Astrocyte of the hippocampus (primary cell): ENCODE results near the gene PLA2G5.
"Not testable (repeated sequence)": the region's sequence is repeated elsewhere in the genome, so short reads cannot be mapped to it uniquely, and the experiment has no call there.

Source experiments
- DNase-seq: peaks from one replicate; pipeline ENCODE4 v3.0.0; 2011; ENCODE audit warnings: low read depth, low spot score

The PLA2G5 gene

GRCh38 chr1:20117236-20117635 is 47.2 kb downstream of the PLA2G5 start:
- DNase-seq, result no peak

GRCh38 chr1:20119347-20119746 is 49.4 kb downstream of the PLA2G5 start, which contains the start of gene PLA2G2D:
PLA2G2D (minus strand) TSS chr1:20119536; CDS start chr1:20119498, 38 bp downstream.
- no peak for DNase-seq

- DNase-seq, result no peak
Measured at GRCh38 chr1:20120796-20121195, 50.8 kb downstream of the PLA2G5 start.

GRCh38 chr1:20123722-20124455 is 53.9 kb downstream of the PLA2G5 start:
- peak; percentile 33 for DNase-seq

GRCh38 chr1:20124456-20125057 is 54.6 kb downstream of the PLA2G5 start:
- DNase-seq, result peak; percentile 83

GRCh38 chr1:20125100-20125499 is 55.1 kb downstream of the PLA2G5 start:
- no peak for DNase-seq

GRCh38 chr1:20126041-20126805 is 56.2 kb downstream of the PLA2G5 start:
- no peak for DNase-seq

- no peak for DNase-seq
Measured at GRCh38 chr1:20126806-20127440, 56.9 kb downstream of the PLA2G5 start.

- DNase-seq, result not testable (repeated sequence)
Measured at GRCh38 chr1:20130518-20130917, 60.5 kb downstream of the PLA2G5 start.

- no peak for DNase-seq
Measured at GRCh38 chr1:20134995-20135394, 65.0 kb downstream of the PLA2G5 start.

GRCh38 chr1:20136249-20136648 is 66.3 kb downstream of the PLA2G5 start:
- no peak for DNase-seq

GRCh38 chr1:20137055-20137454 is 67.1 kb downstream of the PLA2G5 start:
- no peak for DNase-seq

GRCh38 chr1:20137604-20138003 is 67.6 kb downstream of the PLA2G5 start:
- no peak for DNase-seq

- no peak for DNase-seq
Measured at GRCh38 chr1:20138346-20138745, 68.4 kb downstream of the PLA2G5 start.

GRCh38 chr1:20138961-20139550 is 69.1 kb downstream of the PLA2G5 start, which contains the start of gene PLA2G2F:
PLA2G2F (plus strand) TSS chr1:20139323; CDS start chr1:20139428, 105 bp downstream.
- DNase-seq, result no peak

GRCh38 chr1:20139776-20140612 is 70.0 kb downstream of the PLA2G5 start:
- DNase-seq, result no peak

- DNase-seq, result no peak
Measured at GRCh38 chr1:20141001-20141400, 71.0 kb downstream of the PLA2G5 start.

GRCh38 chr1:20141466-20141865 is 71.5 kb downstream of the PLA2G5 start:
- DNase-seq, result no peak
